Measurements from ENCODE around the gene MYOCD. TPM values are rescaled to one million over a fixed set of nuclear protein-coding genes. Genes with fewer than 3 reads are reported as not detected.

Gene MYOCD
- total RNA-seq, 2 experiments from 2014 or later = not detected

- Mint-ChIP-seq H3K27ac (no peak overlapping the region), H3K9me3 (ENCODE audit: low read depth) (peaks cover 2% of the 10 kb centered on the region), H3K4me3 (no peak overlapping the region), H3K4me1 (no peaks in the 10 kb centered on the region), H3K27me3 (no peaks in the 10 kb centered on the region), H3K36me3 (ENCODE audit: low read depth) (no peaks in the 10 kb centered on the region)
- ATAC-seq (no peak), DNase-seq (no peak)
- CTCF ChIA-PET = no interaction called here
- intact Hi-C loops (cut with DNase I, micrococcal nuclease) = no loop called here
- POLR2A ChIA-PET = no interaction called here
Measured at GRCh38 chr17:12726131-12726530, 60.4 kb downstream of the MYOCD start.

DNA sequence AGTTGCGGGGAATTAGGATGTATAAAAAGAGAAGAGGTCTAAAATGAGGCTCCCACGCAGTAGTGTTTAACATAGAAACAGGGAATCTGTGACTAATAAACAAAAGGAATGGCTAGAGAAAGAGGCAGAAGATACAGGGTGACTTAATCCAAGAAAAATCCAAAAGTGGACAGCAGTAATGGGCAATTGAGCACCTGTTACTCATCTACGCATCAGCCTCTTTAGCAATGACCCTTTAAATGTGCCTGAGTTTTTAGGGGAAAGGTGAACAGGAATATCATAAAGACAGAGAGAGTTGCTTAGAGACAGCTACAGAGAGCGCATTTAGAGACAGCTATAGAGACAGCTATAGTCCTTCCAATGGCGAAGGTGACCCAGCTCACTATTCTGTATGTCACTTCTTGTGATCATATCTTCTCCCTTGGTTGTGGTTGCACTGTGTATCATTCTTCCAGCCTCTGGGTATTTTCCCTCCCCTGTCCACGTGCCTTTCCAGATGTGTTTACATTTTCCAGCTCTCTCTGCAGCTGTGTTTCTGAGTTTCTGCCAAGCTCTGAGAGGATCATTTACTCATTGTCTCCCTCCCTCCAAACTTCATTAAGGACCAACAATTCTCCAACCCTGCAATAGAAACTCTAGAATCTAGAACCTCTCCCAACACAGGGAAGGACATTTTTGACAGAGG is 61.5 kb downstream of the MYOCD start:
- no peak overlapping the region for H3K4me3 Mint-ChIP-seq
- H3K27ac Mint-ChIP-seq = no peak overlapping the region
- intact Hi-C loops (cut with DNase I, micrococcal nuclease) = no loop called here
- H3K9me3 Mint-ChIP-seq (ENCODE audit: low read depth) = peaks cover 3% of the 10 kb centered on the region
- DNase-seq (no peak), ATAC-seq (no peak)
- POLR2A ChIA-PET = no interaction called here
- CTCF ChIA-PET = interaction anchor here (0.7 to 1.9 kb wide), 3 partner anchors 8 to 24 kb away, joined by 3 to 4 read pairs (median 4); no protein-coding TSS in a partner anchor
- no peaks in the 10 kb centered on the region for H3K4me1 Mint-ChIP-seq
- H3K27me3 Mint-ChIP-seq = no peaks in the 10 kb centered on the region
- no peaks in the 10 kb centered on the region for H3K36me3 Mint-ChIP-seq (ENCODE audit: low read depth)

GRCh38 chr17:12727881-12728280 is 62.2 kb downstream of the MYOCD start:
- Mint-ChIP-seq H3K36me3 (ENCODE audit: low read depth) (no peaks in the 10 kb centered on the region), H3K4me1 (no peaks in the 10 kb centered on the region), H3K27me3 (no peaks in the 10 kb centered on the region), H3K9me3 (ENCODE audit: low read depth) (peaks cover 4% of the 10 kb centered on the region), H3K27ac (no peak overlapping the region), H3K4me3 (no peak overlapping the region)
- ChIA-PET POLR2A (no interaction called here), CTCF (interaction anchor here (0.7 to 1.9 kb wide), 2 partner anchors 9 to 14 kb away, joined by 4 read pairs; no protein-coding TSS in a partner anchor)
- DNase-seq (no peak), ATAC-seq (no peak)
- intact Hi-C loops (cut with DNase I, micrococcal nuclease) = no loop called here

- intact Hi-C loops (cut with DNase I, micrococcal nuclease) = no loop called here
Measured at GRCh38 chr17:12729086-12729485, 63.4 kb downstream of the MYOCD start.

DNA sequence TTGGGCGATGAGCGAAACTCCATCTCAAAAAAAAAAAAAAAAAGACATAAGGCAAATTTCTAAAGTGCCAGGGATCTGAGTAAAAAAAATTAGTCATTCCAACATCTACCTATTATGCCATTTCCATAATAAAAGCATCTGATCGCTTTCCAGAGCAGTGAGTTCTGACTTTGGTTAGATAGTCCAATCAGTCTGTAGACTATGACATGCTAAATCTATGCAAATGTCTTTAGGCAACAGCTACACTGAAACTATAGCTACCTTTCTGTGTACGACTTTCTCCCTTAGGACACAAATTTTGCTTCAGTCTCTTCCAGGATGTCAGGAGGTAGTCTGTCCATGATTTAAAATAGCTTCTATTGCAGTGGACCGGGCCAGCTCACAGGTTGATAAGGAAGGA is 64.7 kb downstream of the MYOCD start:
- Mint-ChIP-seq H3K36me3 (ENCODE audit: low read depth) (no peaks in the 10 kb centered on the region), H3K4me1 (no peaks in the 10 kb centered on the region), H3K27ac (no peak overlapping the region), H3K4me3 (no peak overlapping the region), H3K27me3 (no peaks in the 10 kb centered on the region), H3K9me3 (ENCODE audit: low read depth) (peaks cover 4% of the 10 kb centered on the region)
- ATAC-seq = no peak
- ChIA-PET CTCF (no interaction called here), POLR2A (no interaction called here)
- DNase-seq = no peak
- intact Hi-C loops (cut with DNase I, micrococcal nuclease) = no loop called here

More at GRCh38 chr17:12729086-12729485, 63.4 kb downstream of the MYOCD start:
- H3K36me3 Mint-ChIP-seq (ENCODE audit: low read depth) = no peaks in the 10 kb centered on the region
- H3K27ac Mint-ChIP-seq = no peak overlapping the region
- H3K4me3 Mint-ChIP-seq = no peak overlapping the region
- H3K27me3 Mint-ChIP-seq = no peaks in the 10 kb centered on the region
- H3K4me1 Mint-ChIP-seq = no peaks in the 10 kb centered on the region
- no peak for DNase-seq
- H3K9me3 Mint-ChIP-seq (ENCODE audit: low read depth) = peaks cover 4% of the 10 kb centered on the region
- ChIA-PET CTCF (no interaction called here), POLR2A (no interaction called here)
- ATAC-seq = no peak

- CTCF ChIA-PET = no interaction called here
- intact Hi-C loops (cut with DNase I, micrococcal nuclease) = no loop called here
- DNase-seq (no peak), ATAC-seq (no peak)
- H3K27me3 Mint-ChIP-seq = no peaks in the 10 kb centered on the region
- no peak overlapping the region for H3K4me3 Mint-ChIP-seq
- H3K4me1 Mint-ChIP-seq = no peaks in the 10 kb centered on the region
- H3K27ac Mint-ChIP-seq = no peak overlapping the region
- H3K36me3 Mint-ChIP-seq (ENCODE audit: low read depth) = no peaks in the 10 kb centered on the region
- peaks cover 4% of the 10 kb centered on the region for H3K9me3 Mint-ChIP-seq (ENCODE audit: low read depth)
- POLR2A ChIA-PET = no interaction called here
Measured at GRCh38 chr17:12730931-12731521, 65.3 kb downstream of the MYOCD start.

DNA sequence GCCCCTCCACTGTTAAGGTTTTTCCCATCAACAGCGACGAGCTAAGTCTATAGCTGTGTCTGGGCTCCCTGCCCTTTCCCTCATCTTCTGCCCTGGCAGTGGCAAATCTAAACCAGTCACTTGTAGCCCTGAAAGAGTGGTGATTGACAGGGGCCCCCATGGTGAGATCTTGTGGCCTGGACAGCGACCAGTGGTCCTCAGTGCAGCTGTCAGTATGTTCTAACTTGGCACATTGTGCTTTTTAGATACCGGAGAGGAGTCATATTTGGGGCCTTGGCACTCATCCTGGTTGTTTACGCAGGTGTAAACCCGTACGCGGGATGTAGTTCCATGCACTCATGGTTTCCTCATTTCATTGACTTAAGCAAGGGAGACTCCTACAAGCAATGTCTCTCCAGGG is 66.1 kb downstream of the MYOCD start:
- CTCF ChIA-PET = no interaction called here

GRCh38 chr17:12732366-12732765 is 66.7 kb downstream of the MYOCD start:
- ChIA-PET POLR2A (no interaction called here), CTCF (no interaction called here)
- Mint-ChIP-seq H3K27ac (no peak overlapping the region), H3K4me3 (no peak overlapping the region), H3K36me3 (ENCODE audit: low read depth) (no peaks in the 10 kb centered on the region), H3K4me1 (no peaks in the 10 kb centered on the region), H3K27me3 (no peaks in the 10 kb centered on the region), H3K9me3 (ENCODE audit: low read depth) (peaks cover 4% of the 10 kb centered on the region)
- ATAC-seq (no peak), DNase-seq (no peak)
- intact Hi-C loops (cut with DNase I, micrococcal nuclease) = no loop called here

More for the DNA sequence above, 66.1 kb downstream of the MYOCD start:
- no peak overlapping the region for H3K27ac Mint-ChIP-seq
- intact Hi-C loops (cut with DNase I, micrococcal nuclease) = no loop called here
- H3K4me3 Mint-ChIP-seq = no peak overlapping the region
- no peaks in the 10 kb centered on the region for H3K4me1 Mint-ChIP-seq
- H3K9me3 Mint-ChIP-seq (ENCODE audit: low read depth) = peaks cover 4% of the 10 kb centered on the region
- no peaks in the 10 kb centered on the region for H3K27me3 Mint-ChIP-seq
- POLR2A ChIA-PET = no interaction called here
- DNase-seq (no peak), ATAC-seq (no peak)
- no peaks in the 10 kb centered on the region for H3K36me3 Mint-ChIP-seq (ENCODE audit: low read depth)

GRCh38 chr17:12734926-12735325 is 69.2 kb downstream of the MYOCD start:
- POLR2A ChIA-PET = no interaction called here

DNA sequence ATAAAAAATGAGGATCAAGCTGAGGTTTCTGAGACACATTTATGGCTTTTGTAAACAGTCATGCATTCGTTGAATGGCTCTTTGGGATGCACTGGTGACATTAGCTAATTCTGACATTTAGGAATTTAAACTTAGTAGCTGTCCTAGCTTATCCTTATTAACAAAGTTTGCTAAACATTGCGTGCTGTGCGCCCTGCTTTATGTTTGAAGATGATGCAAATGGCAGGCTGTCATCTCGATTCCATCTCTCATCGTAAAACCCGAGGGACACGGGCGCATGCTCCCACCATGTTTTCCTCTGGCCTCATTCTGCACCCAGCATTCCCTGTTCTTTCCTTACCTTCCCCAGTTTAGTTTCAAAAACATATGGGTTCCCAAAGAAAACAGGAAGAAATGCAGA is 69.8 kb downstream of the MYOCD start:
- ATAC-seq (no peak), DNase-seq (no peak)
- ChIA-PET CTCF (no interaction called here), POLR2A (no interaction called here)
- H3K27ac Mint-ChIP-seq = no peak overlapping the region
- intact Hi-C loops (cut with DNase I, micrococcal nuclease) = no loop called here
- no peaks in the 10 kb centered on the region for H3K27me3 Mint-ChIP-seq
- no peaks in the 10 kb centered on the region for H3K36me3 Mint-ChIP-seq (ENCODE audit: low read depth)
- peaks cover 2% of the 10 kb centered on the region for H3K9me3 Mint-ChIP-seq (ENCODE audit: low read depth)
- no peak overlapping the region for H3K4me3 Mint-ChIP-seq
- H3K4me1 Mint-ChIP-seq = no peaks in the 10 kb centered on the region

More at GRCh38 chr17:12734926-12735325, 69.2 kb downstream of the MYOCD start:
- CTCF ChIA-PET = no interaction called here
- peaks cover 2% of the 10 kb centered on the region for H3K9me3 Mint-ChIP-seq (ENCODE audit: low read depth)
- no peak overlapping the region for H3K27ac Mint-ChIP-seq
- ATAC-seq (no peak), DNase-seq (no peak)
- H3K4me1 Mint-ChIP-seq = no peaks in the 10 kb centered on the region
- no peaks in the 10 kb centered on the region for H3K36me3 Mint-ChIP-seq (ENCODE audit: low read depth)
- no peaks in the 10 kb centered on the region for H3K27me3 Mint-ChIP-seq
- H3K4me3 Mint-ChIP-seq = no peak overlapping the region
- intact Hi-C loops (cut with DNase I, micrococcal nuclease) = no loop called here

GRCh38 chr17:12736526-12736925 is 70.8 kb downstream of the MYOCD start:
- no peak overlapping the region for H3K27ac Mint-ChIP-seq
- no peaks in the 10 kb centered on the region for H3K36me3 Mint-ChIP-seq (ENCODE audit: low read depth)
- H3K4me1 Mint-ChIP-seq = no peaks in the 10 kb centered on the region
- ChIA-PET POLR2A (no interaction called here), CTCF (interaction anchor here (0.6 kb wide), 1 partner anchor 79 kb away, joined by 3 read pairs; no protein-coding TSS in a partner anchor)
- intact Hi-C loops (cut with DNase I, micrococcal nuclease) = no loop called here
- no peak overlapping the region for H3K4me3 Mint-ChIP-seq
- no peaks in the 10 kb centered on the region for H3K27me3 Mint-ChIP-seq
- DNase-seq (no peak), ATAC-seq (no peak)
- peaks cover 3% of the 10 kb centered on the region for H3K9me3 Mint-ChIP-seq (ENCODE audit: low read depth)

DNA sequence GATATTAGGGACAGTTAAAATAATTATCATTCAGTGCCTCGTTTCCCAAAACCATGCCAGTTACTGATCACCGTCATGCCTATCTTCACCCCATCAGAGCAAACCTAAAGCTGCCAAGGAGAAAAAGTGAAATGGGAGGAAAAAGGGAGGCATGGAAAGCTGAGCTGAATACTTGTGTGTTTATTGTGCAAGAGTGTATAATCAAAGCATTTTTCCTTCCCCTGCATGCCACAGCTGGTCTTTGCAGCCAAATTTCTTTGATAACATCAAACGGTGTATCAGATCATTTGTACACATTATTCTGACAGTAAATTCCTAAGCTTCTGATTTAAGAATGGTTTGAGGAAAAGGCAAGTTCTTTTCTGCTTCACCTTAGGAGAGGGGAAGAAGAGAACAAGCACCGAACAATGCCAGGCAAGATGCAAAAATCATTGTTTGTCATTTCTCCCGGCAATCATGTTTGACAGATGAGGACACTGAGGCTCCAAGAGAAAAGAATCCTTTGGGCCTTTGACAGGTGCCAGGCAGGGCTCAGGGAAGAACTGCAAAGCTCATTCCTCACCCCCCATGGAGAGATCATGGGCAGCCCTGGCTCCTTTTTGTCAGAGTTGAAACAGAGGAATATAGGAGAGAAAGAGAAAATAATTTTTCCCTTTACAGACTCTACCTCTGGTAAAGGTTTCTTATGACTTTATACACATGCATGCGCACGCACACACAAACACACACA is 72.2 kb downstream of the MYOCD start:
- no peaks in the 10 kb centered on the region for H3K36me3 Mint-ChIP-seq (ENCODE audit: low read depth)
- H3K4me1 Mint-ChIP-seq = no peaks in the 10 kb centered on the region
- ATAC-seq (no peak), DNase-seq (no peak)
- H3K27me3 Mint-ChIP-seq = no peaks in the 10 kb centered on the region
- no peak overlapping the region for H3K27ac Mint-ChIP-seq
- H3K4me3 Mint-ChIP-seq = no peak overlapping the region
- intact Hi-C loops (cut with DNase I, micrococcal nuclease) = no loop called here
- H3K9me3 Mint-ChIP-seq (ENCODE audit: low read depth) = peaks cover 1% of the 10 kb centered on the region
- POLR2A ChIA-PET = no interaction called here
- CTCF ChIA-PET = no interaction called here
